ENCODE measurements around the gene EEF1AKMT3.

GRCh38 chr12:57797933-57798332, 25.5 kb downstream of the EEF1AKMT3 start:
- TF ChIP-seq MBD1 (CRISPR knock-in tag; IDR thresholded peaks at IDR 0.05) (no peak), YY1 (IDR thresholded peaks at IDR 0.05; ENCODE audit: borderline replicate concordance in 1 of 3, control insufficient read depth in 1 of 3, extremely low read depth in 1 of 3, insufficient read depth in 3 of 3, insufficient read length in 1 of 3, insufficient replicate concordance in 2 of 3, low read depth in 1 of 3, low read length in 2 of 3) (no peak), ARNT (IDR thresholded peaks at IDR 0.05) (no peak), HNRNPLL (IDR thresholded peaks at IDR 0.05; ENCODE audit: low read depth, low read length, poor library complexity, severe bottlenecking) (no peak), BRF2 (IDR thresholded peaks at IDR 0.05; ENCODE audit: borderline replicate concordance, insufficient read depth, insufficient read length) (no peak), ZNF41 (CRISPR knock-in tag; conservative IDR thresholded peaks at IDR 0.05) (no peak), ZFP30 (CRISPR knock-in tag; IDR thresholded peaks at IDR 0.05; ENCODE audit: borderline replicate concordance) (no peak), TOE1 (IDR thresholded peaks at IDR 0.05; ENCODE audit: borderline replicate concordance) (no peak), TOE1 (CRISPR knock-in tag; IDR thresholded peaks at IDR 0.05; ENCODE audit: borderline replicate concordance, low read depth) (no peak), ATF3 (IDR thresholded peaks at IDR 0.05) (no peak), ATF3 (CRISPR knock-in tag; conservative IDR thresholded peaks at IDR 0.05) (no peak), ZNF3 (CRISPR knock-in tag; IDR thresholded peaks at IDR 0.05) (no peak), SP1 (CRISPR knock-in tag; IDR thresholded peaks at IDR 0.05) (no peak), RBM15 (IDR thresholded peaks at IDR 0.05; ENCODE audit: insufficient read depth, low read length) (no peak), CREB1 (IDR thresholded peaks at IDR 0.05) (no peak), CREB1 (CRISPR knock-in tag; IDR thresholded peaks at IDR 0.05) (no peak)

Data from K562 (cell line).